Neural cell (in vitro differentiated cells): ENCODE measurements around the gene SLC6A20. TPM values are rescaled to one million over a fixed set of nuclear protein-coding genes. Genes with fewer than 3 reads are reported as not detected.

Source experiments
- H2AFZ ChIP-seq: fragments of 200-600, 300-800 bp; sonication (generic), shearing (Covaris generic); 2 replicates; pipeline ENCODE4 v1.6.0; 2014; ENCODE audit warnings: low read depth, mild to moderate bottlenecking, antibody characterized with exemption, low read length, moderate library complexity
- H3F3A ChIP-seq: fragments of 200-600 bp; shearing (Covaris generic); 2 replicates; pipeline ENCODE4 v1.6.1; 2016; ENCODE audit warnings: mild to moderate bottlenecking, moderate library complexity, mixed read lengths, antibody characterized with exemption, low read length; ENCODE audit not compliant: insufficient read depth, poor library complexity, severe bottlenecking
- H3K27ac ChIP-seq: fragments of 200-600, 300-800 bp; sonication (generic), shearing (Covaris generic); 2 replicates; pipeline ENCODE4 v1.5.1; 2014; ENCODE audit warnings: mild to moderate bottlenecking, low read length, moderate library complexity
- H3K27me3 ChIP-seq: fragments of 300-800, 200-600 bp; sonication (generic), shearing (Covaris generic); 2 replicates; pipeline ENCODE4 v1.6.0; 2014; ENCODE audit warnings: mild to moderate bottlenecking, low read depth, low read length, moderate library complexity; ENCODE audit not compliant: insufficient read depth
- H3K36me3 ChIP-seq: fragments of 300-800, 200-600 bp; sonication (generic), shearing (Covaris generic); 2 replicates; pipeline ENCODE4 v1.5.1; 2014; ENCODE audit warnings: mild to moderate bottlenecking, antibody characterized with exemption, low read length, moderate library complexity; ENCODE audit not compliant: insufficient read depth
- H3K4me2 ChIP-seq: fragments of 300-800, 200-600 bp; sonication (generic), shearing (Covaris generic); 2 replicates; pipeline ENCODE4 v1.6.0; 2014; ENCODE audit warnings: mild to moderate bottlenecking, low read length
- H3K4me3 ChIP-seq: fragments of 300-800, 200-600 bp; sonication (generic), shearing (Covaris generic); 2 replicates; pipeline ENCODE4 v1.5.1; 2014; ENCODE audit warnings: mild to moderate bottlenecking, low read length, moderate library complexity
- H3K79me2 ChIP-seq: fragments of 200-600 bp; shearing (Covaris generic); replicated peaks from 2 replicates; pipeline ENCODE4 v1.6.0; 2014; ENCODE audit warnings: mild to moderate bottlenecking, low read length, moderate library complexity; ENCODE audit not compliant: insufficient read depth
- H3K9ac ChIP-seq: fragments of 300-800, 200-600 bp; sonication (generic), shearing (Covaris generic); 2 replicates; pipeline ENCODE4 v1.6.1; 2016; ENCODE audit warnings: mild to moderate bottlenecking, low read length, mixed read lengths
- H3K9me2 ChIP-seq: fragments of 200-600 bp; shearing (Covaris generic); 2 replicates; pipeline ENCODE4 v1.6.1; 2016; ENCODE audit warnings: mild to moderate bottlenecking, low read length, mixed read lengths; ENCODE audit not compliant: insufficient read depth
- H3K9me3 ChIP-seq: fragments of 200-600, 300-800 bp; sonication (generic), shearing (Covaris generic); 2 replicates; pipeline ENCODE4 v1.6.1; 2016; ENCODE audit warnings: mild to moderate bottlenecking, mixed run types, low read length, moderate library complexity, mixed read lengths
- H4K20me1 ChIP-seq: fragments of 200-600 bp; shearing (Covaris generic); 2 replicates; pipeline ENCODE4 v1.6.1; 2016; ENCODE audit warnings: mild to moderate bottlenecking, mixed run types; ENCODE audit not compliant: insufficient read depth
- CTCF ChIP-seq: fragments of 450-650 bp; IDR thresholded peaks from 2 replicates; pipeline ENCODE4 v1.5.1; 2014; ENCODE audit warnings: antibody characterized with exemption, mild to moderate bottlenecking, moderate library complexity; ENCODE audit not compliant: poor library complexity, severe bottlenecking
- EP300 ChIP-seq: fragments of 450-650 bp; conservative IDR thresholded peaks from 2 replicates; pipeline ENCODE4 v1.6.1; 2014; ENCODE audit warnings: antibody characterized with exemption, mild to moderate bottlenecking, moderate library complexity; ENCODE audit not compliant: poor library complexity, severe bottlenecking
- EZH2 ChIP-seq: fragments of 200-600, 300-800 bp; shearing (Covaris generic), sonication (generic); IDR thresholded peaks from 2 replicates; pipeline ENCODE4 v1.6.1; 2014; ENCODE audit warnings: antibody characterized with exemption, low read length, borderline replicate concordance, mild to moderate bottlenecking; ENCODE audit not compliant: insufficient read depth, poor library complexity, severe bottlenecking
- MXI1 ChIP-seq: fragments of 450-650 bp; conservative IDR thresholded peaks from 2 replicates; pipeline ENCODE4 v1.6.1; 2014; ENCODE audit warnings: antibody characterized with exemption, mild to moderate bottlenecking; ENCODE audit not compliant: poor library complexity, severe bottlenecking
- POLR2AphosphoS5 ChIP-seq: IDR thresholded peaks from 2 replicates; pipeline ENCODE4 v1.6.1; 2012
- RAD21 ChIP-seq: fragments of 450-650 bp; conservative IDR thresholded peaks from 2 replicates; pipeline ENCODE4 v1.6.1; 2014; ENCODE audit warnings: antibody characterized with exemption, mild to moderate bottlenecking, moderate library complexity
- REST ChIP-seq: IDR thresholded peaks from 2 replicates; pipeline ENCODE4 v1.6.1; 2012; ENCODE audit warnings: borderline replicate concordance
- SMC3 ChIP-seq: fragments of 450-650 bp; conservative IDR thresholded peaks from 2 replicates; pipeline ENCODE4 v1.6.1; 2014; ENCODE audit warnings: antibody characterized with exemption, mild to moderate bottlenecking, moderate library complexity; ENCODE audit not compliant: poor library complexity
- TAF1 ChIP-seq: IDR thresholded peaks from 2 replicates; pipeline ENCODE4 v1.6.1; 2012; ENCODE audit warnings: low read depth
- polyA plus RNA-seq: library from polyadenylated mRNA; depleted of rRNA; stranded (reverse); fragments of >200 nt; gene quantifications from 2 replicates; pipeline ENCODE4 v1.2.3, GENCODE V29; 2014

Gene SLC6A20
- polyA plus RNA-seq, 1 donor from 2014 or later = not detected

- H3K9me3 ChIP-seq = no peaks in the 10 kb centered on the region
- no peaks in the 10 kb centered on the region for H3K27me3 ChIP-seq
- H3K36me3 ChIP-seq = no peaks in the 10 kb centered on the region
- no peaks in the 10 kb centered on the region for H3K79me2 ChIP-seq
- no peaks in the 10 kb centered on the region for H3F3A ChIP-seq
- H4K20me1 ChIP-seq = no peaks in the 10 kb centered on the region
- no peaks in the 10 kb centered on the region for H3K9me2 ChIP-seq
- H3K4me2 ChIP-seq = no peak overlapping the region
- no peak overlapping the region for H3K9ac ChIP-seq
- TF ChIP-seq SMC3 = no peak
- TF ChIP-seq RAD21 = no peak
- TF ChIP-seq REST = no peak
- no peak for TF ChIP-seq EP300
- TF ChIP-seq EZH2 = no peak
- no peak for TF ChIP-seq TAF1
- no peak for TF ChIP-seq MXI1
- TF ChIP-seq CTCF = no peak
- no peak for TF ChIP-seq POLR2AphosphoS5
- no peak overlapping the region for H2AFZ ChIP-seq
- no peak overlapping the region for H3K4me3 ChIP-seq
- H3K27ac ChIP-seq = no peak overlapping the region
These were observed 20.6 kb downstream of the SLC6A20 start for GRCh38 chr3:45775571-45776300.

- H3F3A ChIP-seq = no peaks in the 10 kb centered on the region
- H3K27me3 ChIP-seq = no peaks in the 10 kb centered on the region
- no peaks in the 10 kb centered on the region for H3K9me3 ChIP-seq
- TF ChIP-seq CTCF (no peak), TAF1 (no peak), SMC3 (no peak), POLR2AphosphoS5 (no peak), MXI1 (no peak), RAD21 (no peak), EP300 (no peak), REST (no peak), EZH2 (no peak)
- no peak overlapping the region for H3K4me3 ChIP-seq
- H3K27ac ChIP-seq = no peak overlapping the region
- H3K36me3 ChIP-seq = no peaks in the 10 kb centered on the region
- no peaks in the 10 kb centered on the region for H3K9me2 ChIP-seq
- H3K9ac ChIP-seq = no peak overlapping the region
- H3K79me2 ChIP-seq = no peaks in the 10 kb centered on the region
- H3K4me2 ChIP-seq = no peak overlapping the region
- H4K20me1 ChIP-seq = no peaks in the 10 kb centered on the region
- H2AFZ ChIP-seq = no peak overlapping the region
These were observed 21.5 kb downstream of the SLC6A20 start for GRCh38 chr3:45774581-45775521.
